Measurements from ENCODE around the gene SLFN12L. TPM values are rescaled to one million over a fixed set of nuclear protein-coding genes. Genes with fewer than 3 reads are reported as not detected.

Gene SLFN12L
- total RNA-seq, 1 experiment from 2014 or later: not detected

- DNase-seq: peak; percentile 27
These were observed 18.2 kb upstream of the SLFN12L start for GRCh38 chr17:35555691-35556090.

GRCh38 chr17:35554668-35555067 is 17.2 kb upstream of the SLFN12L start:
- no peaks in the 10 kb centered on the region for H3K36me3 ChIP-seq (ENCODE audit: low read depth, low read length)
- no peak overlapping the region for H3K4me2 ChIP-seq (ENCODE audit: low read length)
- H3K9me3 ChIP-seq (ENCODE audit: low read length): no peaks in the 10 kb centered on the region
- no peaks in the 10 kb centered on the region for H3K4me1 ChIP-seq (ENCODE audit: insufficient read depth, low read length)
- DNase-seq (no peak), ATAC-seq (no peak)
- POLR2A ChIA-PET (ENCODE audit: unreplicated experiment): interaction anchor here (0.6 kb wide), 1 partner anchor 13 kb away, joined by 5 read pairs; no protein-coding TSS in a partner anchor
- H3K9ac ChIP-seq (ENCODE audit: low read length): no peak overlapping the region
- H3F3A ChIP-seq (ENCODE audit: low read length, unreplicated experiment): no peaks in the 10 kb centered on the region
- no peaks in the 10 kb centered on the region for H3K9me2 ChIP-seq (replicated peaks; ENCODE audit: low read length)
- H3K27me3 ChIP-seq (ENCODE audit: low read length): peaks cover 33% of the 10 kb centered on the region
- H4K20me1 ChIP-seq (ENCODE audit: low read length): no peaks in the 10 kb centered on the region
- intact Hi-C loops (cut with micrococcal nuclease): loop anchor here (1.0 kb wide), 1 partner anchor 193 kb away; no protein-coding TSS in a partner anchor
- no peak overlapping the region for H3K27ac ChIP-seq (ENCODE audit: low read length)
- CTCF ChIA-PET: no interaction called here
- no peak overlapping the region for H3K4me3 ChIP-seq (ENCODE audit: low read length)
- H2AFZ ChIP-seq (ENCODE audit: low read length): no peak overlapping the region
- no peaks in the 10 kb centered on the region for H3K79me2 ChIP-seq (ENCODE audit: low read length)
- no peak for TF ChIP-seq EZH2 (IDR thresholded peaks at IDR 0.05; ENCODE audit: low read length, unreplicated experiment)
- no peak for TF ChIP-seq CTCF (conservative IDR thresholded peaks at IDR 0.05; ENCODE audit: low read depth, low read length)
- TF ChIP-seq EZH2phosphoT487 (IDR thresholded peaks at IDR 0.05; ENCODE audit: borderline replicate concordance, low read length): no peak
- BruUV-seq (replicated peaks): no TSS peak

More at GRCh38 chr17:35555691-35556090, 18.2 kb upstream of the SLFN12L start:
- Histone ChIP-seq H3K9me2 (replicated peaks; ENCODE audit: low read length) (no peaks in the 10 kb centered on the region), H3K9me3 (ENCODE audit: low read length) (no peaks in the 10 kb centered on the region), H3K9ac (ENCODE audit: low read length) (no peak overlapping the region), H2AFZ (ENCODE audit: low read length) (no peak overlapping the region), H3K4me2 (ENCODE audit: low read length) (no peak overlapping the region), H3K4me1 (ENCODE audit: insufficient read depth, low read length) (no peaks in the 10 kb centered on the region), H3K27ac (ENCODE audit: low read length) (no peak overlapping the region), H3K27me3 (ENCODE audit: low read length) (peaks cover 27% of the 10 kb centered on the region), H3K36me3 (ENCODE audit: low read depth, low read length) (no peaks in the 10 kb centered on the region), H3K4me3 (ENCODE audit: low read length) (no peak overlapping the region), H3F3A (ENCODE audit: low read length, unreplicated experiment) (no peaks in the 10 kb centered on the region), H3K79me2 (ENCODE audit: low read length) (no peaks in the 10 kb centered on the region), H4K20me1 (ENCODE audit: low read length) (no peaks in the 10 kb centered on the region)
- no TSS peak for BruUV-seq (replicated peaks)
- CTCF ChIA-PET: interaction anchor here (0.6 to 1.0 kb wide), 4 partner anchors 23 to 232 kb away, joined by 3 to 5 read pairs (median 4); partner anchors contain the start of gene PEX12
- POLR2A ChIA-PET (ENCODE audit: unreplicated experiment): interaction anchor here (0.6 kb wide), 2 partner anchors 22 to 31 kb away, joined by 3 read pairs; partner anchors contain the start of gene AP2B1
- peak; percentile 36; the same call in 1 of the 2 replicates for TF ChIP-seq CTCF (conservative IDR thresholded peaks at IDR 0.05; ENCODE audit: low read depth, low read length)
- TF ChIP-seq EZH2 (IDR thresholded peaks at IDR 0.05; ENCODE audit: low read length, unreplicated experiment): no peak
- TF ChIP-seq EZH2phosphoT487 (IDR thresholded peaks at IDR 0.05; ENCODE audit: borderline replicate concordance, low read length): no peak
- intact Hi-C loops (cut with micrococcal nuclease): loop anchor here (1.0 kb wide), 1 partner anchor 192 kb away; no protein-coding TSS in a partner anchor
- ATAC-seq: no peak

- DNase-seq: no peak
- ATAC-seq: no peak
- POLR2A ChIA-PET (ENCODE audit: unreplicated experiment): no interaction called here
- Histone ChIP-seq H3K4me2 (ENCODE audit: low read length) (no peak overlapping the region), H3F3A (ENCODE audit: low read length, unreplicated experiment) (no peaks in the 10 kb centered on the region), H2AFZ (ENCODE audit: low read length) (no peak overlapping the region), H3K9me2 (replicated peaks; ENCODE audit: low read length) (no peaks in the 10 kb centered on the region), H3K4me1 (ENCODE audit: insufficient read depth, low read length) (no peaks in the 10 kb centered on the region), H4K20me1 (ENCODE audit: low read length) (no peaks in the 10 kb centered on the region), H3K9me3 (ENCODE audit: low read length) (no peaks in the 10 kb centered on the region), H3K4me3 (ENCODE audit: low read length) (no peak overlapping the region), H3K27me3 (ENCODE audit: low read length) (peaks cover 45% of the 10 kb centered on the region), H3K9ac (ENCODE audit: low read length) (no peak overlapping the region), H3K79me2 (ENCODE audit: low read length) (no peaks in the 10 kb centered on the region), H3K36me3 (ENCODE audit: low read depth, low read length) (no peaks in the 10 kb centered on the region), H3K27ac (ENCODE audit: low read length) (no peak overlapping the region)
- TF ChIP-seq CTCF (conservative IDR thresholded peaks at IDR 0.05; ENCODE audit: low read depth, low read length) (no peak), EZH2phosphoT487 (IDR thresholded peaks at IDR 0.05; ENCODE audit: borderline replicate concordance, low read length) (no peak), EZH2 (IDR thresholded peaks at IDR 0.05; ENCODE audit: low read length, unreplicated experiment) (no peak)
- no TSS peak for BruUV-seq (replicated peaks)
- CTCF ChIA-PET: no interaction called here
- intact Hi-C loops (cut with micrococcal nuclease): no loop called here
These were observed 15.8 kb upstream of the SLFN12L start for GRCh38 chr17:35553310-35553709.
